ENCODE data around the gene CTSW.
A peak's percentile ranks its signal among the peaks of the same experiment; 100 is the strongest.

Gene CTSW

DNA sequence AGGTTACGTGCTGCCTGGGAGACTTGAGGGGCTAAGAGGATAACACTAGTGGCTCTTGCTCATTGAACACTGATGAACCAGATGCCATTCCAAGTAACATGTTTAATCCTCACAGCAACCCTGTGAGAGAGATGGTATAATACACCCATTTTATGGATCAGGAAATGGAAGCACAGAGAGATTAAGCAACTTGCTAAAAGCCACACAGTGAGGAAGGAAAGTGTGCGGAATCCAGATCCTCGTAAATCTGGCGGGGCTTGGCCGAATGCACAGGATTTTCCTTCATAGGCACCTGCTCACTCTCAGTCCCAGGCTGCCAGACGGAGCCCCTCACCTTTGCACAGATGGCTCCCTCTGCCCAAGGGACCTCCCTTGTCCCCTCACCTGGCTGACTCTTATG is 28.2 kb downstream of the CTSW start:
- H3K9me3 ChIP-seq (ENCODE audit: control insufficient read depth, insufficient read depth, low read length) = no peaks in the 10 kb centered on the region
- peaks cover 19% of the 10 kb centered on the region; the same call in 1 of the 2 replicates for H3K4me1 ChIP-seq (ENCODE audit: insufficient read depth, low read length)
- no peaks in the 10 kb centered on the region for H3K36me3 ChIP-seq (ENCODE audit: insufficient read depth, low read length)
- H3K9ac ChIP-seq (ENCODE audit: low read depth, low read length) = no peak overlapping the region

DNA sequence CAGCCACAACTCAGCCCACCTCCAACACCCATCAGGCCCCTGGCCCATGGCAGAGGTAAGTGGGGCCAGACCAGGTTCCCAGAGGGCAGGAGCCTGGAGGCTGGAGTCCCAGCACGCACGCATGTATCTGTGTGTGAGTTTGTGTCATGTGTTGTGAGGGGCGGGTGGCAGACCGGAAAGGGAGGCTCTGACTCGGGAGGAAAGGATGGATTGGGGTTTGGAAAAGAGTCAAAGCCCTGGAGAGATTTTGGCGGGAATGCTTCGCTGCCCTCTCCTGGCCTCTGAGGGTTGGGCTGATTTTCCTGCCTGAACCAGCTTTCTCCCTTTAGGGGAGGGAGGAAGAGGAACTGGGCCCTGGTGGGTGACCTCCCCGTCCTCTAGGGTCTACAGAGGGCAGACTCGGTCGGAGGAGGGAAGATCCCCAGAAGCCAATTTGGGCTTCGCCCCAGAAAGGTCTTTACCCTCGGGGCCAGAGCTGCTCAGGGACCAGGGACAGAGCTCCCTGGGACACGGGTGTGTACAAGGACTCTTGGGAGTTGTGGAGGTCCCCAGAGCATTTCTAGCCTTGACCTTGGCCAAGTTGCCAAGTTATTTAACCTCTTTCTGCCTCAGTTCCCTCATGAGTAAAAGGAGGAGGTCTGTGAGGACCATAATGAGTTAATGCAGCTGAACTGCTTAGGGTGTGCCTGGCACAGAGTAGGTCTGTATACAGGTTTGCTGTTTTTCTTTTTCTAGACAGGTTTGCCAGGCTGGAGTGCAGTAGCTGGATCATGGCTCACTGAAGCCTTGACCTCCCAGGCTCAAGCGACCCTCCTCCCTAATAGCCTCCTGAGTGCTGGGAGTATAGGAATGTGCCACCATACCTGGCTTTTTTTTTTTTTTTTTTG is 32.3 kb downstream of the CTSW start:
- no peaks in the 10 kb centered on the region for H3K36me3 ChIP-seq (ENCODE audit: insufficient read depth, low read length)
- peaks cover 27% of the 10 kb centered on the region; the same call in 1 of the 2 replicates for H3K4me1 ChIP-seq (ENCODE audit: insufficient read depth, low read length)
- H3K9me3 ChIP-seq (ENCODE audit: control insufficient read depth, insufficient read depth, low read length) = no peaks in the 10 kb centered on the region
- H3K9ac ChIP-seq (ENCODE audit: low read depth, low read length) = no peak overlapping the region

DNA sequence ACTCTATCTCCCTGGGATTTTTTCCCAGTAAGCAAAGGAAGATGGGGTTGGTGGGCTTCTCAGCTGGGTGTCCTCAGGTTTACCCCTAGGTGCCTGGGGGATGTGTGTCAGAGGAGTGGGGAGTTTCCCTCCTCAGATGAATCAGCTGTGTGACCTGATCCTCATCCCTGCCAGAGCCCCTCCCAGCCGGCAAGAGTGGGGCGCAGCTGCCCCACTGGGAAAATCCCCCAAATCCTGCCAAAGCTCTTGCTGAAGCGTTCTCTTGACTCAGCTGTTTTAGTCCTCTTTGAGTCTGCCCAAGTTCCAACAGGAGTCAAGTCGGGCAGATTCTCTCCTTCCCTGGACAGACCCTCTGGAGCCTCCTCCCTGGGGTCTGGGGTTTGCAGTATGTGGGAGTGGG is 33.2 kb downstream of the CTSW start:
- H3K9ac ChIP-seq (ENCODE audit: low read depth, low read length) = no peak overlapping the region
- peaks cover 27% of the 10 kb centered on the region; the same call in 1 of the 2 replicates for H3K4me1 ChIP-seq (ENCODE audit: insufficient read depth, low read length)

DNA sequence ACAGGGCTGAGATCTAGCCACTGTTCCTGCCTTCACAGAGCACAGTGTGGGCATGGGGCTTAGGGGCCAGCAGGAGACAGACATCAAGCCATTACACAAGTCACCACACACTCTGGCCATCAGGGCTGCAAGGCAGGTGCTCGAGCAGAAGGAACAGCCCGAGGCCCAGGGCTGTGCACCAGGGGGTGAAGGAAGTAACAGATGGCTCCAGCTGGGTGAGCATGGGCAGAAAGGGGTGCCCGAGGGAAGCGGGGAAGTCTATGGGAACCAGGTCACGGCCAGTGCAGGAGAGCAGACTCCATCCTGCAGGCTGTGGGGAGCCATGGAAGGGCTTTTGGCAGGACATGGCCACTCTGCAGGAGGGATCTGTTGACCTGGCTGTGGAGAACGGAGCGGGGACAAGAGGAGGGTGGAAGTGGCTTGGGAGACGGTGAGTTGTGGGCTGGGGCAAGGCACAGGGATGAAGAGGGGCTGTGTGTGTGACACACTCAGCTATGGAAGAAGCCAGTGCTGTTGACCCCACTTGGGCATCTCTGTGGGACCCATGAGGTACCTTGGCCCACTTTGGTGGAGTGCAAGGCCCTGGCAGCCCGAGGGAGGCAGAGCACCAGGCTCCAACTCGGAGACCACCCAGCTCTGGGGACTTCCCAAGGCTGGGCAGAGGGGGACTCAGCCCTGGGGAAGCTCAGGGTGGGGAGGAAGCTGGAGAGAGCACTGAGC is 35.6 kb downstream of the CTSW start:
- Histone ChIP-seq H3K9ac (ENCODE audit: low read depth, low read length) (peak overlapping the region; percentile 28; the same call in 1 of the 2 replicates), H3K36me3 (ENCODE audit: insufficient read depth, low read length) (no peaks in the 10 kb centered on the region), H3K9me3 (ENCODE audit: control insufficient read depth, insufficient read depth, low read length) (no peaks in the 10 kb centered on the region), H3K4me1 (ENCODE audit: insufficient read depth, low read length) (peaks cover 27% of the 10 kb centered on the region; the same call in 1 of the 2 replicates)

More for the DNA sequence above, 33.2 kb downstream of the CTSW start:
- H3K36me3 ChIP-seq (ENCODE audit: insufficient read depth, low read length) = no peaks in the 10 kb centered on the region
- no peaks in the 10 kb centered on the region for H3K9me3 ChIP-seq (ENCODE audit: control insufficient read depth, insufficient read depth, low read length)

DNA sequence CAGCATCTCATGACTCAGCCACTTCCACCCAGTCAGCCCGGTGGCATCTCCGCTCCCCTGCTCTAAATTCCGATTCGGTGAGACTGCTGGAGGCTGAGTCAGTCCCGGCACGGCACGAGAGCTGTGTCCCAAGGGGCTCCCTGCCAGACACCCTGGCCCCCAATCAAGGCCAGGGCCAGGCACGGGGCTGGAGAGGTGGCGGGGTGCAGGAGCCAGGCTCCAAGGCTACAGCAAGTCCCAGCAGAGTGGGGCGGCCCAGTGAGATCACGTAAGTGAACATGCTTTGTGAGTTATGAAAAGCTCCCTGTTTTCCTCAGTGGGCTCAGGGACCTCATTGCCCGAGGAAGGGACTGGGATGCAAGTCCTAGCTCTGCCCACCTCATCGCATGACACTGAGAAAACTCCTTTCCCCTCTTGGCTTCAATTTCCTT is 36.2 kb downstream of the CTSW start:
- Histone ChIP-seq H3K9me3 (ENCODE audit: control insufficient read depth, insufficient read depth, low read length) (no peaks in the 10 kb centered on the region), H3K4me1 (ENCODE audit: insufficient read depth, low read length) (peaks cover 27% of the 10 kb centered on the region; the same call in 1 of the 2 replicates), H3K9ac (ENCODE audit: low read depth, low read length) (peak overlapping the region; percentile 40), H3K36me3 (ENCODE audit: insufficient read depth, low read length) (no peaks in the 10 kb centered on the region)

DNA sequence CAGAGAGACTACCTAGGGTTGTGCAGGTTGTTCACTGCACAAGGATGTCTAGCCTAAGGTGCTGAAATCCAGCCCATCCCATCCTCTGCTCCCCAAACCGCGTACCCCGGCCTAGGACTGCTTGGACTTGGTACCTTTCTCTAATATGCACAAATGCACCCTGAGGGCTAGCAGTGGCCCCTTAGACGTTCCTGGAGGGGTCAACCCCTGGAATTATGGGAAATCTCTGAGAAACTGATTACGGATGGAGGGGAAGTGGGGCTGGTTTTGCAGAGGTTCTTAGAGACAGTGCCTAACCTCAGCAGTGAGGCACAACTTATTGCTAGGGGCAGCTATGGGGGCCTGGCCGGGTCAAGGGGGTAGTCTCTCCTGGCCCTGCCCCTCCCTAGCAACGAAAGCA is 36.8 kb downstream of the CTSW start:
- Histone ChIP-seq H3K4me1 (ENCODE audit: insufficient read depth, low read length) (peaks cover 27% of the 10 kb centered on the region; the same call in 1 of the 2 replicates), H3K9me3 (ENCODE audit: control insufficient read depth, insufficient read depth, low read length) (no peaks in the 10 kb centered on the region), H3K9ac (ENCODE audit: low read depth, low read length) (peak overlapping the region; percentile 40), H3K36me3 (ENCODE audit: insufficient read depth, low read length) (no peaks in the 10 kb centered on the region)

DNA sequence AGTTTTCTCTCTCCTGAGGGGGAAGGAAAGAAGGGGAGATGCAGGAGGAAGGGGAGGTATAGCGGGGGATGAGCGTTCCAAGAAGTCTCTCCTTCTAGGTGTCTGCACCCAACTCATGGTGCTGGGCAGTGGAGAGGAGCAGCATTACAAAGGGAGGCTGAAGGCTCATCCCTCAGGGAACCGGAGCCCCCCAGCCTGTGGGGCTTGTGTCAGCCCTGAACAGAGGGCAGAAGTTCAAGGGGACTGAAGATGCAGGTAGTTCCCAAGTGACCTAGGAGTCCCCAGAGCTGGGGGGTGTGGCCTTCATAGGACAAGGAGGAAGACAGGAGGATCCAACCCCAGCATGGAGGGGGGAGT is 37.4 kb downstream of the CTSW start:
- H3K4me1 ChIP-seq (ENCODE audit: insufficient read depth, low read length) = peaks cover 23% of the 10 kb centered on the region; the same call in 1 of the 2 replicates
- no peaks in the 10 kb centered on the region for H3K9me3 ChIP-seq (ENCODE audit: control insufficient read depth, insufficient read depth, low read length)
- no peaks in the 10 kb centered on the region; the same call in 1 of the 2 replicates for H3K36me3 ChIP-seq (ENCODE audit: insufficient read depth, low read length)
- H3K9ac ChIP-seq (ENCODE audit: low read depth, low read length) = no peak overlapping the region

DNA sequence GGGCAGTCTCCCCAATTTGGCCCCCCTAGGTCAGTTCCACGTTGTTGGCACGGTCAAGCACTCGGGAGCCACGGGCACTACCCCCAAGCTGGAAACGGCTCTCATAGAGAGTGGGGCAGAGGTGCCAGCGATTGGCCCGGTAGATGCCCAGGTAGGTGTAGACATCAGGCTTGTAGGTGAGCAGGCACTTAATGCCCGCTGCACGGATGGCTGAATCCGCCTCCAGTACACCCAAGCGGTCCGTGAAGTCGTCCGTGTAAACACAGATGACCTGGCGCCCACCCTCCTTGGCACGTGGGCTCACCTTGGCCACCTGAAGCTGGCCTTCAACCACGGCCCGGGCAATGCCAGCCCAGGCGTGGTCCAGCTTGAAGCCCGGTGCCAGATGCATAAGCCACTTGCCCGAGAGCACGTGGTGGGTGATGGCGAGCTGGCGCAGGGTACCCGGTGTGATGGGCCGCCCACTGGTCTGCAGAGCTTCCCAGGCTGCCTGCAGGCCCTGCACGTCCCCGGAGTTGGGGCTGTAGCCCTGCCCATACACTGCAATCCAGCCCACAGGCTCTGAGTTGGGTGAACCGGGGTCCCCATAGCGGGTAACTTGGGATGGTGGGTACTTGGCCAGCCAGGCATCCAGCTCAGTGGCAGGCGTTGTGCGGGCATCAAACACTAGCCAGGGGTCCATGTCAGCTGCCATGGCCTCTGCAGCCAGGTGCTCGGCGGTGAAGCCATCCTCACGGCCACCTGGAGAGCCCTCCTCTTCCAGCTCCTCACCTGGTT is 38.0 kb downstream of the CTSW start:
- H3K9me3 ChIP-seq (ENCODE audit: control insufficient read depth, insufficient read depth, low read length) = no peaks in the 10 kb centered on the region
- H3K36me3 ChIP-seq (ENCODE audit: insufficient read depth, low read length) = no peaks in the 10 kb centered on the region; the same call in 1 of the 2 replicates
- peaks cover 19% of the 10 kb centered on the region; the same call in 1 of the 2 replicates for H3K4me1 ChIP-seq (ENCODE audit: insufficient read depth, low read length)
- H3K9ac ChIP-seq (ENCODE audit: low read depth, low read length) = peak overlapping the region; percentile 95; the same call in 1 of the 2 replicates

DNA sequence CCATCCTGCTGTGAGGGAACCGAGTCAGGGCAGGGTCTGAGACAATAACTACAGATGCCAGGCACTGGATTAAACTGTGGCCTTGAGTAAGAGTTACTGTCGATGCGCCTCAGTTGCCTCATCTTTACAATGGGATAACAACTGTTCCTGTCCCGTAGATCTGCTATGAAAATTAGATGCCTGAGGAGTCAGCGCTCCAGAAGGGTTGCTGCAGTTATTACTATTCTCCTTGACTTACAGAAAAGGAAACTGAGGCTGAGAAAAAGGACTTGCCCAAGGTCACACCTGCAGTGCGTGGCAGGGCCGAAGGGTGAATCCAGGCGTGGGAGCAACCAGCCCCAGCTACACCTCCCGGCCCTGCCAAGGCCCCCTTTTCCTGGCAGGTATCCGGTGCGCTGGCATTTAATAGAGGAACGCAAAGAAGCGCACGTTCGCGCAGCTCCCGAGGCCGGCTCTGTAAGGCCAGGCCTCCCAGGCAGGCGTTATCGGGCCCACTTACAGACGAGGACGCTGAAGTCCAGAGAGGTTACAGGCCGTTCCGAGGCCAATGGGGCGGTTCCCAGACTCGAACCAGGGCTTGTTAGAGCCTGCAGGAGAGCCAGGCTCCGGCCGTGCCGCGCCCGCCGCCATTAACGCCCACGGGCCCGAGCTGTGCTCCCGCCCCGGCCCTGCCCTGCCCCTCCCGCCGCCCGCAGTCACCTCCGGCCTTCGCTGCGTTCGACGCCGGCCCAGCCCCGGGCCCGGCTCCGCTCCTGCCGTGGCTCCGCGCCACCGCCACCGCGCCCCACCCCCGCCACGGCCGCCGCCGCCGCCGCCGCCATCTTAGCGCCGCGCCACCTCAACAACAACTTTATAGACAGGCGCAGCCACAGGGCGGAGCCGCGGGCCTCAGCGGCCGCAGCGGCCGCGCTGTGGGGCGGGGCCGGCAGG is 38.8 kb downstream of the CTSW start, which contains the start of gene C11orf68:
Gene C11orf68, minus strand, starts transcription at position 852 of the 930 bp plus-strand sequence. Its CDS starts 31 bp downstream, at position 821.
- Histone ChIP-seq H3K4me1 (ENCODE audit: insufficient read depth, low read length) (peaks cover 11% of the 10 kb centered on the region; the same call in 1 of the 2 replicates), H3K36me3 (ENCODE audit: insufficient read depth, low read length) (no peaks in the 10 kb centered on the region; the same call in 1 of the 2 replicates), H3K9me3 (ENCODE audit: control insufficient read depth, insufficient read depth, low read length) (no peaks in the 10 kb centered on the region), H3K9ac (ENCODE audit: low read depth, low read length) (peak within 1 kb of the TSS; percentile 95)

DNA sequence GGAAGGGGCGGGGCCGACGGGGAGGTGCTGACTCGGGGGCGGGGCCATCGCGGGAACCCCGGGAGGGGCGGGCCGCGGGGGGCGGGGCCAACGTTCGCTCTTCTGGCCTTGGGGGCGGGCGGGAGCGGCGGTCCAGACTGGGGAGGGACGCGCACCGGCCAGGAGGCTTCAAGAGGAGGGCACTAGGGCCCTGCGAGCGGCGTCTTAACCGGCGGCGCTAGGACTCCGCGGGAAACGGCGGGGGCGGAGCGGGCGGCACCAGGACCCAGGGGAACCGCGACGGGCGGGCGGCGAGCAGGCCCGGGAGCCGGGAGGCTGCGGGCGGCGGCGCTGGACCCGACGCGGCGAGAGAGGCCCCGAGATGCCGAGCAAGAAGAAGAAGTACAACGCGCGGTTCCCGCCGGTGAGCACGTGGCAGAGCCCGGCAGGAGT is 39.5 kb downstream of the CTSW start, which contains the start of gene DRAP1:
Gene DRAP1, plus strand, starts transcription at position 286 of the 432 bp plus-strand sequence. Its CDS starts 76 bp downstream, at position 362.
- H3K9me3 ChIP-seq (ENCODE audit: control insufficient read depth, insufficient read depth, low read length) = no peaks in the 10 kb centered on the region

DNA sequence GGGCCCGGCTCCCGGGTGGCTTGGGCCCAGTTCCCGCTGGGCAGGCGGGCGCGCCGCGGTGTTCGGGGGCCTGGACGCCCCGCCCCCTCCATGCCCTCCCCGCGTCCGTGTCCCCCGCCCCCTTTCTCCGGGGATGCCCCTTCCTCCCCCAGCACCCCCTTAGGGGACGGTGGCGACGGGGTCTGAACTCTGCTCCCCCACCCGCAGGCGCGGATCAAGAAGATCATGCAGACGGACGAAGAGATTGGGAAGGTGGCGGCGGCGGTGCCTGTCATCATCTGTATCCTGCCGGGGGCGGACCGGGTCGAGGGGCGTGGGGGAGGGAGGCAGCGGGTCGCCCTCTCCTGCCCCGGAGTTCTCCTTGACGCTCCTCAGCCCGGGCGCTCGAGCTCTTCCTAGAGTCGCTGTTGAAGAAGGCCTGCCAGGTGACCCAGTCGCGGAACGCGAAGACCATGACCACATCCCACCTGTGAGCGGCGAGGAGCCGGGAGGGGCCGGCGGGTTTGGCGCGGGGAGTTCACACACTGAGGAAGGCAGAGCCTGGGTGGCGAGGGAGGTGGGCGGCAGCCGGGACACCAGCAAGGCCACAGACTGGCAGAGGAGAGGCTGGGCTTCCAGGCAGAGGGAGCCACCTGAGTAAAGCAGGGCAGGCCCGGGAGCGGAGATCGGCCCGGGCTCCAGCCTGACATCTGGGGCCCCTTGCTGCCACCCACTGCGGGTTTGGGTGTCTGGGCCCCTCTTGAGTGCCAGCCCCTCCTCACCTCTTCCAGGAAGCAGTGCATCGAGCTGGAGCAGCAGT is 40.1 kb downstream of the CTSW start:
- Histone ChIP-seq H3K9me3 (ENCODE audit: control insufficient read depth, insufficient read depth, low read length) (no peaks in the 10 kb centered on the region), H3K36me3 (ENCODE audit: insufficient read depth, low read length) (no peaks in the 10 kb centered on the region; the same call in 1 of the 2 replicates), H3K9ac (ENCODE audit: low read depth, low read length) (peak overlapping the region; percentile 68), H3K4me1 (ENCODE audit: insufficient read depth, low read length) (peaks cover 11% of the 10 kb centered on the region; the same call in 1 of the 2 replicates)

More for the DNA sequence above, 39.5 kb downstream of the CTSW start, which contains the start of gene DRAP1:
- H3K4me1 ChIP-seq (ENCODE audit: insufficient read depth, low read length) = peaks cover 11% of the 10 kb centered on the region; the same call in 1 of the 2 replicates
- no peaks in the 10 kb centered on the region; the same call in 1 of the 2 replicates for H3K36me3 ChIP-seq (ENCODE audit: insufficient read depth, low read length)
- H3K9ac ChIP-seq (ENCODE audit: low read depth, low read length) = peak within 1 kb of the TSS; percentile 95

DNA sequence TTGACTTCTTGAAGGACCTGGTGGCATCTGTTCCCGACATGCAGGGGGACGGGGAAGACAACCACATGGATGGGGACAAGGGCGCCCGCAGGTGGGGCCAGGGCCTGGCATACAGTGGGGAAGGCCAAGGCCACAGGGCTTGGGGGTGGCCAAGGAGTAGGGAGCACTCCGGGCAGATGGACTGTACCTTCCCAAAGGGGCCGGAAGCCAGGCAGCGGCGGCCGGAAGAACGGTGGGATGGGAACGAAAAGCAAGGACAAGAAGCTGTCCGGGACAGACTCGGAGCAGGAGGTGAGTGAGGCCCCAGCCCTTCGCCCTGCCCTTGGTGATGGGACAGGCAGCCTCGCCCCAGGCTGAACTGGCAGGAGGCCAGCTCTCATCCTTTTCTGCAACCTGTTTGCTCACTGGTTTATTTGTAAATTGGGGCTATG is 40.8 kb downstream of the CTSW start:
- no peaks in the 10 kb centered on the region; the same call in 1 of the 2 replicates for H3K36me3 ChIP-seq (ENCODE audit: insufficient read depth, low read length)
- H3K4me1 ChIP-seq (ENCODE audit: insufficient read depth, low read length) = peaks cover 11% of the 10 kb centered on the region; the same call in 1 of the 2 replicates
- no peaks in the 10 kb centered on the region for H3K9me3 ChIP-seq (ENCODE audit: control insufficient read depth, insufficient read depth, low read length)
- peak overlapping the region; percentile 68; the same call in 1 of the 2 replicates for H3K9ac ChIP-seq (ENCODE audit: low read depth, low read length)
